RCC 7860 (cell line): ENCODE results near the gene FCRL6.

Experiments used
- DNase-seq: peaks from one replicate; pipeline ENCODE4 v3.0.0-alpha.2; 2015; ENCODE audit warnings: low spot score
- FAIRE-seq: peaks from 2 replicates; lab custom pipeline; 2012; peaks lifted over from hg19 to GRCh38; lab: Jason Lieb, UNC

The FCRL6 gene, protein sequence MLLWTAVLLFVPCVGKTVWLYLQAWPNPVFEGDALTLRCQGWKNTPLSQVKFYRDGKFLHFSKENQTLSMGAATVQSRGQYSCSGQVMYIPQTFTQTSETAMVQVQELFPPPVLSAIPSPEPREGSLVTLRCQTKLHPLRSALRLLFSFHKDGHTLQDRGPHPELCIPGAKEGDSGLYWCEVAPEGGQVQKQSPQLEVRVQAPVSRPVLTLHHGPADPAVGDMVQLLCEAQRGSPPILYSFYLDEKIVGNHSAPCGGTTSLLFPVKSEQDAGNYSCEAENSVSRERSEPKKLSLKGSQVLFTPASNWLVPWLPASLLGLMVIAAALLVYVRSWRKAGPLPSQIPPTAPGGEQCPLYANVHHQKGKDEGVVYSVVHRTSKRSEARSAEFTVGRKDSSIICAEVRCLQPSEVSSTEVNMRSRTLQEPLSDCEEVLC

DNA sequence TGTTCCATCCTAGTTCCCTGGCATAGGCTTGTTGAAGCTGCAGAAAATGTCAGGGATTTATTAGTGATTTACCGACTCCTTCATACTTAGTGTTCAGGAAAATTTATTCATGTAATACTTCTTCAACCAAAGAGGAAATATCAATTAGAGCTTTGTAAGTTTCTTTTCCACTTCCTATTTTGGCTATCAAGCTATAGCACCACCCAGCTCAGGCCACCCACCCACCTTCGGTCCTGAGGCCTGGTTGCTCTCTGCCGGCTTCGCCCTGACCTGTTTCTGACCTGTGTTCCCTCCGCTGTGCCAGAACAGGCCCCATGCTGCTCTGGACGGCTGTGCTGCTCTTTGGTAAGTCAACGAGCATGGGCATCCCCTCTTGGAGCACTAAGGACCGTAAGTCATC is at the start of gene FCRL6:
Gene FCRL6 (plus strand): TSS at position 250 of the 400 bp plus-strand sequence. CDS start 65 bp downstream, at position 315.
- FAIRE-seq (no peak), DNase-seq (no peak)

DNA sequence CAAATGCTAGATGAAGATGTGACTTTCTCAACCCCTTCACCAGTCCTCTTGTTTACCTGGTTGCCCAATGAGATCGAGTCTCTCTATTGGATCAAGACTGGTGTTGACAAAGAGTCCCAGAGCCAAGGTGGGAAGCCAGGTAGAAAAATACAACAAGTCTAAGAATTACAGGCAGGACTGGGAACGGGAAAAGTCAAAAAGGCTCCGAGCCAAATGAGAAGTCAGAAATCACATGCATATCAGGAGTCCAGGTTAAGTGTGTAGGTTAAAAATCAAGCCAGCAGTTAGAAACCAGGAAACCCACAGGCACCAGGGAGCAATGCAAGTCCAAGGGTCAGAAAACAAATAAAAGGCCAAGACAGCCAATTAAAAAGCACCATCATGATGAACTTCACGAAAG is 48.8 kb upstream of the FCRL6 start:
- FAIRE-seq (no peak), DNase-seq (no peak)

DNA sequence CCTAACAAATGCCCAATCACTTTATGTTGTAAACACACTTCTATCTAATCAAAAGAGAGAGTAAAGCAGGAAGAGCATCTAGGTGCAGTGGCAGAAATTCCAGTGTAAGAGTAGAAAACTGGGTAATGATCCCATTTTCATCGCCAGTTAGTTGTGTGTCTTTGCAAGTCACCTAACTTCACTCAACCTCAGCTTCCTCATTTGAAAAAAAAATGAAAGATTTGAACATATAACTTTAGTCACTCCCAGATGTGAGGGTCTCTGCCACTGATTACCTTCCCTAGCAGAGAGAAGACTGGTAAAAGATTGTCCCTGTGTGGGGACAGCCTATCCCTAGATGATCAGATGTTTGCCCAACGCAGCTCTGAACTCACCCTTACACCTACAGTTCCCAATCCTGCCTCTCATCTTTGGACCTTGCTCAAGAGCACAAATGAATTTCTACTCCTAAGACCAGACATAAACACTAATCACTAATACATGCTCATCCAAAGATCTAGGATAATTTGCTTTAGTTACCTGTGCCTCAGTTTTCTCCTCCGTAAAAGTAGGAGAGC is 46.6 kb upstream of the FCRL6 start:
- DNase-seq: no peak
- FAIRE-seq: no peak

DNA sequence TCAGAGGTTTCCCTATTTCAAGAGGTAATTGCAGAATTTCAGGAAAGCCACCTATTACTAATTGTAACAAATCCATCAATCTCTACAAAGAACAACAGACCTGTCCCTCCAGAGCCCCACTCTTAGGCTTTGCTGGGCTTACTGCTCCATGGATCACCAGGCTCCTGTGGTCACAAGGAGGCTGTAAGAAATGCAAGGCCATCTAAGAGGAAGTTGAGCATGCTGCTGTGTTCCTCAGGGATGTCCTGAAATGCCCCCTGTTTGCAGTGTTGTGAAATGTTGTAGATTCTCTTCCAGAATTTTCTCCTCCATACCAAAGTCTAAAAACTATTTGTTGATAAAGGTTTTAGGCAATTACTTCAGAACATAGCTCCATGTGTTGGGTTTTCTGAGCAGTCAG is 45.8 kb upstream of the FCRL6 start:
- DNase-seq (no peak), FAIRE-seq (no peak)

DNA sequence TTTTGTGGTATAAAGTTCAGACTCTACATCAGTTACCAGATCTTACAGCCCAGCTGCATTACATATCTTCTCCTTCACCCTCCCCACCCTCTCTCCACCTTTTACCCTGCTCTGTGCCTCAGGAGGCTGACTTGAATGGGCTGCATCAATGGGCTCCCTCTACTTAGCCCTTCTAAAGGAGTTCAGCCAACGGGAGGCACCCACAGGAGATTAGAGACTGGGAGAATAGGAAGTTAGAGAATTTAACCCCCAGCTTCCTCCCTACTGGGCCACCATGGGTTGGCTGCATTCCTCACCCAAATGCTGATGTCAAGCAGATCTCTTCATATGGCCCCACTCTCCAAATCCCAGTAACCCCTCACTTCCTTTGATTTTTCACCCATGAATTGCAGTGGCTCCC is 38.5 kb upstream of the FCRL6 start:
- DNase-seq (no peak), FAIRE-seq (no peak)

DNA sequence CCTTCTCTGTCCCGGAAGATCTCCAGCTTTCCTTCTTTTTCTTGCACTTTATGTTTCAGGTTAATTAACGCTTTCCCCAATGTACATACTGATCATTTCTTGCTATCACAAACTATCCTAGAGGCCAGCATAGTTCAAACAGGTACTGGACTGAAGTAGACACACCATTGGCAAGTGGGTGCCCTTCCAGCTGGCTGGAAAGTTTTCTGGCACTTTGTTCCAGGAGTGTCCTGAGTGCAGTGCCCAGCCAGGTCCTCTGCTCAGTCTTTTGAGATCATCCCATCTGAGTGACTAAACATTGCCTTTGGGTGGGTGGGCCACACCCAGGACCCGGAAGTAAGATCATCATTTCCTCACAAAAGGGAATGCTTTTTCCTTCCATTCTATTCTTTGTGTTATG is 36.4 kb upstream of the FCRL6 start:
- DNase-seq (no peak), FAIRE-seq (no peak)

DNA sequence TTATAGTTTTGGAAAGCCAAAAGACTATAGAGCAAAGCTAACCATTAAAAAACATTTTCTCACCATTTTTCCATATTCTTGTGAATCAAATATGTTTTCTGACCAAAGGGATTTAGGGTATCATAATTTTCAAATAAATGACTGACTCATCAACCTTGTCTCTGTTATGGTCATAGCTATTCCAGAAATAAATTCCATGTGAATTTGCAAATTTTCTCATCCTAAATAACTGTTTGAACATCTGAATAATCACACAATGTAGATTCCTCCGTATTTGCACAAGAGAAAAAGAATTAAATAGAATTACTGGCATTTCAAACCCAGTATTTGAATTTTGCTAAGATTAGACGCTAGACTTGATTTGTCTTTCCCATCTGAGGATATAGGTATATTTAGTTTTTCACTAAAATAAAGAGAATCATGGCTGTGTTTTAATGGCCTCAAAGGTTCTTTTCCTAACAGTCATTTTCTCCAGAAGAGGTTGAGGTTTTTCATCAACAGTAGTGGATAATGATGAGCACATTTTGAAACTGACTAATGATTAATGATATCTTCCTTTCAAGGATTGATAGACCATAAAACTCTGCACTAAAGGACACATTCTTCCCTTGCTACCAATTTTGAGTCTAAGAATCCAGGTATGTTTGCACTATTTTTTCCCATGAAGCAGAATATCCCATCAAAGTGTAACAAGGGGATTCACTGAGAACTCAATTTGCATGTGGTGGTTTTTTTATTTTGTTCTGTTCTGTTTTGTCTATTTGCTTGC is 30.8 kb upstream of the FCRL6 start:
- no peak for FAIRE-seq
- DNase-seq: no peak

DNA sequence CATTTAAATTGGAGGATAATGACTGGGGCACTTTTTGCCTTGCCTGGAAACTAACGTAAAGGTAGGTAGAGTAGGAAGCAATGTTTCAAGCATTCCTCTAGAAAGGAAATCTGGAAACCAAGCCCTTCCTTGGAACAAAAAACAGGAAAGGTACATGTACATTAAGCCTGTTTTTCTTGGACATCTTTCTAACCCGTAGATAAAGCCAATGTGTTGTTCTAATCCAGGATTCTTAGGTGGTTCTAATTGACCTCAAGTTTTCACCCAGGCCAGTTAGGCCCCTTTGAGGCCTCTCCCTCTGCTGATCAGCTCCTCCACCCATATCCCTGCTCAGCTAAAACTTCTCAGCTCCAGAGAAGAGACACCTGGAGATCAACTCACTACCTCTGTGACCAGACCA is 27.7 kb upstream of the FCRL6 start:
- DNase-seq (no peak), FAIRE-seq (no peak)

DNA sequence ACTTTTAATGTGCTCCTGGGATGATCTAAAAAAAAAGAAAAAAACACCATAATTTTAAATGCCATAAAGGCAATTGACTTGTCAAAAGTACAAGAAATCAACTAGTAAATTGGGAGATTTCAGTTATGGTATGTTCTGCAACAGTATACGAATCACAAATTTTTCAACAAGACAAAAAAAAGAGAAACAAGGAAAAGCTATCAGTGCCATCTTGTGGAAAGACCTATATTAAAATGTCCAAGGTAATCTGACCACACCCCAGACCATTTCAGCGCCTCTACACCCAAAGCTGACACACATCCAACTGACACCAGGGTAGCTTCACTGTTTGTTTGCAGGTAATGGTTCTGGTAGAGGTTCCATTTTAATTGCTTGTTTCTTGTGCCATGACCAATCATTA is 26.4 kb upstream of the FCRL6 start:
- FAIRE-seq: no peak
- DNase-seq: no peak

DNA sequence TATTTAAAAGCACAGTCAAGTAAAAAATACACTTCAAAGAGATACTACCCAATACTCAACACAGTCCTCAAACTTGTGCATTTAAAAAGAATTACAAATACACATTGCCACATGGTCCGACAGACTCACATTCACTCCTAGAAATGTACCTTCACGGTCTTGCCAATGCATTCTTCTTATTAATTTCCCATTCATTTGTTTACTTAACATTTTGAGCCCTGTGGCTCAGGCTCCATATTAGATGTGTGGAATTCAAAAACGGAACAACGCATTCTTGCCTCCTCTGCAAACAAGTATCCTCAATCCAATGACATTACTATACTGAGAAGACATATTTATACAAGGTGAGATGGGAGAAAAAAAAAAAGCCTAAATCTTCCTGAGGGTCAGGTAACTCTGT is 23.9 kb upstream of the FCRL6 start:
- DNase-seq (no peak), FAIRE-seq (no peak)

DNA sequence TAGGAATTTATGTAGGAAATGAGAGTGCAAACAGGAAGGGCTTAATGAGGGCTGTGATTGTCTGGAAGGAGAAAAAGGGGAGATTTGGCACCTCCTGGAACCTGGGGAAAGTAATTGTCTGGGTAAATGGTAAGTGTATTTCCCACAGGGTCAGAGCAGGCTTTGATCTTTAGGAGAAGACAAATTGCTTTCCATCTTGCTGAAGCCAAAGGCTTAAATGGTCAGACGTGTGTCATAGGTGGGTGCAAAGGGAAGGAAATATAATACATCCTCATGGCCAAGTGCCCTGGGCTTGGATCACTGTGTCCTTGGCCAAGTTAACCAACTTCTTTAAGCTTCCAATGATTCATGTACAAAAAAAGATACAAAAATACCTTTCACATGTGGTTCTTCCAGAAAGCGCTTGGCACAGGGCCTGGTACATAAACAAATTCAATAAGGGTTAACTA is 22.7 kb upstream of the FCRL6 start:
- no peak for FAIRE-seq
- DNase-seq: no peak

DNA sequence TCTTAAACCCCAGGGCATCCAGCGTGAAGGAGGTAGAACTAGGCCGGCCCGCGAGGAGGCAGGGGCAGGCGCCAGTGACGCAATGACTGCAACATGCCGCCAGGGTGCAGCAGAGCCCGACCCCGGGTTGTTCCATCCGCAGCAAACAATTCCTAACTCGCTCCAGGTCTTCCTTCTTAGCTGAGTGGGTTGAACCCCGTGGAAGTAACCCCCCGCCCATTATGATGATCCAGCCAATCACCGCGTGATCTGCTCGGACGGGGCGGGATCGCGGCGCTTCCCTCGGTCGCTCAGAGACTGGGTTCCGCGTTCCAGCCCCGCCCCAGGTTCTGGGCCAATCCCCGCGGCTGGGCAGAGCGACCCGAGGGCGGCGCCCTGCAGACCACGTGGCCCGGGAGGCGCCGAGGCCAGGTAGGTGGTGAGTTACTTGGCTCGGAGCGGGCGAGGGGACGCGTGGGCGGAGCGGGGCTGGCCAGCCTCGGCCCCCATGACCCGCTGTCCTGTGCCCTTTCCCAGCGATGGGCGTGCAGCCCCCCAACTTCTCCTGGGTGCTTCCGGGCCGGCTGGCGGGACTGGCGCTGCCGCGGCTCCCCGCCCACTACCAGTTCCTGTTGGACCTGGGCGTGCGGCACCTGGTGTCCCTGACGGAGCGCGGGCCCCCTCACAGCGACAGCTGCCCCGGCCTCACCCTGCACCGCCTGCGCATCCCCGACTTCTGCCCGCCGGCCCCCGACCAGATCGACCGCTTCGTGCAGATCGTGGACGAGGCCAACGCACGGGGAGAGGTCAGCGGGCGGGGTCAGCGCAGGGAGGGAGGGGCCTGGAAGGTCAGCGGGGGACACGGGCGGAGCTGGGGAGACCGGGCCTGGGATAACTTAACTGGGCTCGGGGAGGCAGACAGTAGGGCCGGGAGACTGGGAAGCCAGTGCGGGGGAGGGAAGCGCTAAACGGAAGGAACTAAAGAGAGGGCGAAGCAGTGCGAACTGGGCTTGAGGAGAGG is 21.3 kb upstream of the FCRL6 start, which contains the start of gene DUSP23:
Gene DUSP23 (plus strand): TSS at position 380 of the 1,000 bp plus-strand sequence. CDS start 139 bp downstream, at position 519.
- FAIRE-seq: peak; percentile 94

DNA sequence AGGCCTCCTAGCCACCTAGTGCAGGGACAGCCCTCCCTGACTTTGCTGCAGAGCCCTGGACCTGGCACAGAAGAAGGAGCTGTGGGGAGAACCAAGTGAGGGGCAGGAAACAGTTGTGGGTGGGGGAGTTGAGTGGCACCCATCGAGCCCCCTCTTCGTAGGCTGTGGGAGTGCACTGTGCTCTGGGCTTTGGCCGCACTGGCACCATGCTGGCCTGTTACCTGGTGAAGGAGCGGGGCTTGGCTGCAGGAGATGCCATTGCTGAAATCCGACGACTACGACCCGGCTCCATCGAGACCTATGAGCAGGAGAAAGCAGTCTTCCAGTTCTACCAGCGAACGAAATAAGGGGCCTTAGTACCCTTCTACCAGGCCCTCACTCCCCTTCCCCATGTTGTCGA is 20.2 kb upstream of the FCRL6 start:
- FAIRE-seq: no peak
- DNase-seq: no peak

More for the DNA sequence above, 21.3 kb upstream of the FCRL6 start, which contains the start of gene DUSP23:
- DNase-seq: peak; percentile 94

DNA sequence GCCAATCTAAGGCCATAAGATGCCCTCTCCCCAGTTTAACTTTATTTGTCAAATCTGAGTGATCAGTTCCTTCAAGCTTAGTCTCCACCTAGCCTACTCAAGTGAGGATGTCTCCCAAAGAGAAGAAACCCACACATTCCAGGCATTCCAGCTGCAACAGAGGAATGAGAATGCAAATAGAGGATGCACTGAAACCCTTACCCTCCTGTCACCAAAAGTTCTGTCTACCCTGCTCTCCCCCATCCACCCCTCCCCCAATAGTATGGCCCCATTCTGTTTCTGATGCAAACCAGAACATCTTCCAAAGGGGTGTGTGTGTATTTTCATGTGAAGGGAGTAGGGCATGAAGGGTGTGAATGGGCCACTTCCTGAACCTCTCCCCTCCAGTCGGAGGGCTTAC is 18.4 kb upstream of the FCRL6 start:
- DNase-seq (no peak), FAIRE-seq (no peak)

DNA sequence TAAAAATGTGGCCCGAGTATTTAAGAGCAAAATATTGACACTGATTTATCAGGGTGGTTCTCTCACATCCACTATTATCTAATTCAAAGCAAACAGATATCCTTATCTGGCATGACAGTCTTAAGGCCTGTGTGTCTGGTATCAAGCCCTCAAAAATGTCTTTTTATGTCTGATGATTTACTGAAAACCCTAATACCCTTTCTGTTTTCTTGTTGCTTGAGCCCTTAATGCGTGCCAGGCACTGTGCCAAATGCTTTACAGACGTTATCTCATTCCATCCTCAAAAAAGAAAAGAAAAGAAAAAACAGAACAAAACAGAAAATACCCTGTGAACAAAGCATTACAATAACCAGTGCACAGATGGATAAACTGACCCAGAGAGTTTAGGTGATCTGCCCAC is 15.7 kb upstream of the FCRL6 start:
- no peak for FAIRE-seq
- no peak for DNase-seq

DNA sequence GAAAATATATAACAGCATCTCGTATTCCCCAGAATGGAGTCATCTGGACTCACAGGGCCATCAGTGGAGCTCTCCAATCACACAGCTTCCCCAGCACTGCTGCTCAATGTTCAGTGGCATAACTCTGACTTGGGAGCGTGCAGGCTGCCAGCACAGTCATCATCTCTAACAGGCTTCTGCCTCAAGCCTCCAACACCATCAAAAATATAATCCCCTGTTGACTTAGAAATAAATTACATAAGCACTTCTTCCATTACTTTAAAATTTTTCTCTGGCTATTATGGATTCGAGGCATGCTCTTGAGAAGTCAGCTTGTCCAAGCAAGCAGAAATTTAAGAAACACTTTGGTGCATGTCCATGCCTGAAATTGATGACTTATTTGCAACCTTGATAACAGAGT is 15.2 kb upstream of the FCRL6 start:
- DNase-seq (no peak), FAIRE-seq (no peak)

DNA sequence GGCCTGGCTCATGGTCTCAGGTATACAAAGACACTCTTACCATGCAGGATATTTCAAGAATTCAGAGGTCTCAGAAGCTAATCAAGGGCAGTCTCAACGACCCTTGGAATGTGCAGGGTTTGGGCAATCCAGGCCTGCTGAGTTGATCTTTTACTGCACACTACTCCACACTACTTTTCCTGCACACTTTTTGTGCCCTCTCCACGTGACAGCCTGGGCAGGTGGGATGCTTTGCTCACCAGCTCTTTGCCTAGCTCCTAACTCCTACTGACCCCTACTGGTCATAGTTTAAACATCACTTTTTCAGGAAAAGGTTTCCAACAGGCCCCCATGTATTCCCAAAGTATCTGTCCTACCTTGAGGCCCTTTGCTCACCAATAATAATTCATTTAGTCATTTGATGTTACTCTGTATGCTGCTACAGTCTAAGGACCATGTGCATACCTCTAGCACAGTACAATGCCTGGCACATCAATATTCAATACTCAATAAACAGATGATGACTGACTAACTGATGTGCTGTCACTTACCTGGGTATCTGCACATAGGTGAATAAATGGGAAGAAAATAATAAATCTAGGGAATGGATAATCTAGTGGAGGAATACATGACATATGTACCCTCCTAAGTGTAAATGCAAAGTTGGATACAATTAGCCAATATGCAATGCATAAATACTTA is 11.8 kb upstream of the FCRL6 start:
- FAIRE-seq (no peak), DNase-seq (no peak)

DNA sequence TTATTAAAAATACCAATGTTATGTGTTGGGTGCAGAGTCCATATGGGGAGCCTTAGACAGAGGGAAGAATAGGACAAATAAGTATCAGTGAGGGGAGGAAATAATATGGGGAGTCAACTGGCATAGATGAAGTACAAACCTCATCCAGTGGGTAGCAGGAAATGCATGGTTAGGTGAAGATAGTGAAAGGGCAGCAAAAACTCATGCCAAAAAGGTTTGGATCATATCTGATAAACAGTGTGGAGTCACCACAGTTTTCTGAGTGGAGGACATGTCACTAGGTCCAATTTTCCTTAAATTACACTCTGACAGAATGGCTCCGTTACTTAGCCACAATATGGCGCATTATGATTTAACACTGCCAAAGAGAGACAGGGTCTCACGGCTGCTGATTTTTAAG is 11.1 kb upstream of the FCRL6 start:
- DNase-seq (no peak), FAIRE-seq (no peak)

DNA sequence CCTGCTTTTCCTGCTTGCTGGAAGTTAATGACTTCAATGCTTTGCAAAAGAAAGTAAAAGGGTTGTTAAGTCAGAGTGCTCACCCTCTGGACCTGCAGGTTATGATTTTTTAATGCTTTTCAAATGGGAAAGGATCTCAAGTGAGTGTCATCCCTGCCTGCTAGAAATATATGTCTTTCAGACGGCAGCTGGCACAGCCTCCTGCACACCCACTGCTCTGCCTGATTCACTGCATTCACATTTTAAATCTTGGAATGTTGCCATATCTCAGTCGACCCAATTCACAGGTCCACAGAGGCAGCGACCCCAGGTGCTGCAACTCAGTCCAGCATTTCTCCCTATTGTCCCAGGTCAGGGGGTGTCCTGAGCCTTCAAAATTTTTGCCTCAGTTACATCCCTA is 10.7 kb upstream of the FCRL6 start:
- DNase-seq: no peak
- no peak for FAIRE-seq

DNA sequence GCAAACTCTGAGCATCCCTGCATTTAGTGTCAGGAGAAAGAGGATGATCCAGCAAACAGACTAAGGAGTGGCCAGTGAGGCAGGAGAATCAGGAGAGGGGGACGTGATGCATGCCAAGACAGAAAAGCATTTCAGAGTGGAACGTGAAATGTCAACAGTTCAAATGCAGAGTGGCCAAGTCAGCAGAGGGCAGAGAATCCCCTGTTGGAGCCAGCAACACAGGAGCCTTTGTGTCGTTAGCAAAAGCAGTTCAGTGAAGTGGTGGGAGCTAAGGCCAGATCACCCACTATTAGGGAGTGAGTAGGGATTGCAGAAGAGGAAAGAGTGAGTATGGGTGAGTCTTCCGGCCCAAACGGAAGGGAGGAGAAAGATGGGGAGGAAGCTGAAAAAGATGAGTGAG is 6.6 kb upstream of the FCRL6 start:
- FAIRE-seq: no peak
- DNase-seq: no peak
